ENCODE results near the gene GRIPAP1. TPM values are rescaled to one million over a fixed set of nuclear protein-coding genes. Genes with fewer than 3 reads are reported as not detected.
A peak's percentile ranks its signal among the peaks of the same experiment; 100 is the strongest.

The GRIPAP1 gene, protein sequence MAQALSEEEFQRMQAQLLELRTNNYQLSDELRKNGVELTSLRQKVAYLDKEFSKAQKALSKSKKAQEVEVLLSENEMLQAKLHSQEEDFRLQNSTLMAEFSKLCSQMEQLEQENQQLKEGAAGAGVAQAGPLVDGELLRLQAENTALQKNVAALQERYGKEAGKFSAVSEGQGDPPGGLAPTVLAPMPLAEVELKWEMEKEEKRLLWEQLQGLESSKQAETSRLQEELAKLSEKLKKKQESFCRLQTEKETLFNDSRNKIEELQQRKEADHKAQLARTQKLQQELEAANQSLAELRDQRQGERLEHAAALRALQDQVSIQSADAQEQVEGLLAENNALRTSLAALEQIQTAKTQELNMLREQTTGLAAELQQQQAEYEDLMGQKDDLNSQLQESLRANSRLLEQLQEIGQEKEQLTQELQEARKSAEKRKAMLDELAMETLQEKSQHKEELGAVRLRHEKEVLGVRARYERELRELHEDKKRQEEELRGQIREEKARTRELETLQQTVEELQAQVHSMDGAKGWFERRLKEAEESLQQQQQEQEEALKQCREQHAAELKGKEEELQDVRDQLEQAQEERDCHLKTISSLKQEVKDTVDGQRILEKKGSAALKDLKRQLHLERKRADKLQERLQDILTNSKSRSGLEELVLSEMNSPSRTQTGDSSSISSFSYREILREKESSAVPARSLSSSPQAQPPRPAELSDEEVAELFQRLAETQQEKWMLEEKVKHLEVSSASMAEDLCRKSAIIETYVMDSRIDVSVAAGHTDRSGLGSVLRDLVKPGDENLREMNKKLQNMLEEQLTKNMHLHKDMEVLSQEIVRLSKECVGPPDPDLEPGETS
- 15.0 TPM for total RNA-seq

DNA sequence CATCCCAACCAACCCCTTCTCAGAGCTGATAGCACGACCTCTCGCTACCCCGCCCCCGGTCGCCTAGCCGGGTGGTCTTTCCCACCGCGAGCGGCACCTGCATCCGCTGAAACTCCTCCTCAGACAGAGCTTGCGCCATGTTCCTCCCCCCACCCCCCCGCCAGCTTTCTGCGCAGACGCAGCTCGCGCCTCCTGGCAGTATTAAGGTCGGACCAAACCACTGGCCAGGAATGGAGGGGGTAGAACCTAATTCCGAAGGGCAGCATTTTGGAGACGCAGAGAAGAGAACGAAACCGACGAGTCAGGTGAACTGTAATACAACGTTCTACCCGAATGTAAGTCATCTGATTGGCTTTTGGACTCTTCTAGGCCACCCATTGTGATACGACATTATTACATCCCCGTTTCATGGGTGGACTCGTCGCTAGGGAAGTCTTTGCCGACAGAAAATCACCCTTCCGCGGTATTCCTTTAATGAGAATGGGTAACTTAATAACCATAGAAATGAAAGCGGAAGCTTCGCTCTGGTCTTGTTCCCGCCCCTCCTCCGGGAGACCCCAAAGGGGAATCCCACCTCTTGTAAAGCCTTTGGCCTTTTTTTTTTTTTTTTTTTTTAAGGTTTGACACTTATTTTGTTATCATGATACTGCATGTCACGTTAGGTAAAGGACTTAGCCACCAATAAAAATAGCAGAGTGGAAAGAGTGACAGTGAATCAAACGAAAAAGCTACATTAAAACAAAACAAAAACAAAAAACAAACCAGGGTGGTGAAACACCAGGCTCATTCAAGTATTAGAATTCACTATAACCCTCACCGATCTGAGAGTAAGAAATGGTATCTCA is at the start of gene GRIPAP1:
Gene GRIPAP1, minus strand, starts transcription at position 174 of the 845 bp plus-strand sequence. Its CDS starts 35 bp downstream, at position 139.
- no peaks in the 10 kb centered on the region for H3K27me3 ChIP-seq
- intact Hi-C loops (cut with DNase I) = loop anchor here (1.0 to 2.0 kb wide), 2 partner anchors 41 to 44 kb away; partner anchors contain the start of gene TFE3
- peaks cover 0 to 4% of the 10 kb centered on the region in 2 donors for H3K4me1 ChIP-seq
- DNase-seq (ENCODE audit: low spot score in 2 of 2) = peak; percentile 12 to 83
- peaks cover 0 to 9% of the 10 kb centered on the region in 2 donors for H3K36me3 ChIP-seq
- H3K9me3 ChIP-seq = no peaks in the 10 kb centered on the region
- H3K27ac ChIP-seq = peak within 1 kb of the TSS; percentile 65 to 78
- TF ChIP-seq, protein P1, sequence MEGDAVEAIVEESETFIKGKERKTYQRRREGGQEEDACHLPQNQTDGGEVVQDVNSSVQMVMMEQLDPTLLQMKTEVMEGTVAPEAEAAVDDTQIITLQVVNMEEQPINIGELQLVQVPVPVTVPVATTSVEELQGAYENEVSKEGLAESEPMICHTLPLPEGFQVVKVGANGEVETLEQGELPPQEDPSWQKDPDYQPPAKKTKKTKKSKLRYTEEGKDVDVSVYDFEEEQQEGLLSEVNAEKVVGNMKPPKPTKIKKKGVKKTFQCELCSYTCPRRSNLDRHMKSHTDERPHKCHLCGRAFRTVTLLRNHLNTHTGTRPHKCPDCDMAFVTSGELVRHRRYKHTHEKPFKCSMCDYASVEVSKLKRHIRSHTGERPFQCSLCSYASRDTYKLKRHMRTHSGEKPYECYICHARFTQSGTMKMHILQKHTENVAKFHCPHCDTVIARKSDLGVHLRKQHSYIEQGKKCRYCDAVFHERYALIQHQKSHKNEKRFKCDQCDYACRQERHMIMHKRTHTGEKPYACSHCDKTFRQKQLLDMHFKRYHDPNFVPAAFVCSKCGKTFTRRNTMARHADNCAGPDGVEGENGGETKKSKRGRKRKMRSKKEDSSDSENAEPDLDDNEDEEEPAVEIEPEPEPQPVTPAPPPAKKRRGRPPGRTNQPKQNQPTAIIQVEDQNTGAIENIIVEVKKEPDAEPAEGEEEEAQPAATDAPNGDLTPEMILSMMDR (IDR thresholded peaks at IDR 0.05) = no peak
- H3K4me3 ChIP-seq = peak within 1 kb of the TSS; percentile 59 to 66

DNA sequence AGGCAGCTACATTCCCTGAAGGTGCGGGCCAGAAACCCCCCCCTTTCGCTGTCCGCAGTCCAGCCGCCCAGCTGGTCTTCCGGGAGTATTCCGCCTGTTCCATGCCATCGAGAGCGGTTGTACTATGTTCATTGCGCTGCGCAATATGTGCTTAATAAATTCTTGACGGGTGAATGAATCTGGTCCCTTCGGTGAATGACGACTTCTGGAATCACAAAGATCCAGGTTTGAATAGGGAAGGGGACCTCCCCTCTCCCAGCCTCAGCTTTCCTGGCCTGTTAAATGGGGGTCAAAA is 41.9 kb upstream of the GRIPAP1 start:
- TF ChIP-seq, protein P1 (IDR thresholded peaks at IDR 0.05) = no peak
- intact Hi-C loops (cut with DNase I) = loop anchor here (1.0 to 5.0 kb wide), 9 partner anchors 9 to 242 kb away; partner anchors contain the start of genes GRIPAP1, HDAC6, PIM2 and PQBP1
- no peak for DNase-seq (ENCODE audit: low spot score in 2 of 2)
- no peaks in the 10 kb centered on the region for H3K9me3 ChIP-seq
- peak overlapping the region in 1 of 2 donors; percentile 44 for H3K4me3 ChIP-seq
- peak overlapping the region; percentile 66 to 76 for H3K27ac ChIP-seq
- peaks cover 0 to 3% of the 10 kb centered on the region in 2 donors for H3K4me1 ChIP-seq
- H3K27me3 ChIP-seq = no peaks in the 10 kb centered on the region
- H3K36me3 ChIP-seq = peaks cover 4 to 5% of the 10 kb centered on the region in 2 donors

DNA sequence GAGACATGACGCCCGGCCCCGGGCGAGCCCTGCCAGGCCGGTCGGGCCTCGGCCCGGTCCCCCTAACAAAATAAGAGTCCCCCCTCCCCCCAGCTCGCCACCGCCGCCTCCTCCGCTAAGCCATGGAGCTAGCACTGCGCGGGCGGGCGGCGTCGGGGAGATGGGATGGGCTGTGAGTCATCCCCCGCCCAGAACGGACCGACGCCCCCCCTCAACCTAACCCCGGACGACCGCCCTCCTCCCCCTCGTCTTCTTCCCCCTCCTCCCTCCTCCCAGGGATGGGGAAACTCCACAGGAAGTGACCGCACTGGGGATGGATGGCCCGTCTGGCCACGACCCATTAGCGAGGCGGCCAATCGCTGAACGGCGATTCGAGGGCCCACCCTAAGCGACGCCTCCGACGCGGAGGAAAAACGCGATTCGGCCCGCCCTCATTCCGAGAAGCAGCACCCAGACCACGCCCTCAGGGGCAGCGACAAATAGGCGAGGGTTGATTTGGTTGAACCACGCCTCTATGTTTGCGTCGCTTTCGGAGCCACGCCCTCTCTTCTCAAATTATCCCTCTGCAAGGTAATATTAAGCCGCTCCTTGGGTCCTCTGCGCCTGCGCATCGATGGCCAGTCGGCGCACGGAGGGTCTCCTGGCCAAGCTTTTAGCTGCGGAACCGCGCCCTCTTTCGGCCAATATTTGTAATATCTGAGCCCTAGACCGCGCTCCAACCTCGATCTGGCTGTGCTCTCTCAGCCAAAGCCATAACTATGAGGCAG is 41.3 kb upstream of the GRIPAP1 start, which contains the start of gene TFE3:
Gene TFE3, minus strand, starts transcription at position 138 of the 767 bp plus-strand sequence. Its CDS starts 131 bp downstream, at position 7.
- H3K4me1 ChIP-seq = peaks cover 0 to 3% of the 10 kb centered on the region in 2 donors
- H3K27ac ChIP-seq = peak within 1 kb of the TSS; percentile 95 to 98
- peak; percentile 98 to 99 for DNase-seq (ENCODE audit: low spot score in 2 of 2)
- no peaks in the 10 kb centered on the region for H3K9me3 ChIP-seq
- no peaks in the 10 kb centered on the region for H3K27me3 ChIP-seq
- H3K4me3 ChIP-seq = peak within 1 kb of the TSS; percentile 68 to 73
- TF ChIP-seq, protein P1 (IDR thresholded peaks at IDR 0.05) = peak; percentile 34 to 62 (median 36)
- intact Hi-C loops (cut with DNase I) = loop anchor here (1.0 to 5.0 kb wide), 9 partner anchors 10 to 241 kb away; partner anchors contain the start of genes GRIPAP1, HDAC6, PIM2 and PQBP1
- peaks cover 8 to 10% of the 10 kb centered on the region in 2 donors for H3K36me3 ChIP-seq

DNA sequence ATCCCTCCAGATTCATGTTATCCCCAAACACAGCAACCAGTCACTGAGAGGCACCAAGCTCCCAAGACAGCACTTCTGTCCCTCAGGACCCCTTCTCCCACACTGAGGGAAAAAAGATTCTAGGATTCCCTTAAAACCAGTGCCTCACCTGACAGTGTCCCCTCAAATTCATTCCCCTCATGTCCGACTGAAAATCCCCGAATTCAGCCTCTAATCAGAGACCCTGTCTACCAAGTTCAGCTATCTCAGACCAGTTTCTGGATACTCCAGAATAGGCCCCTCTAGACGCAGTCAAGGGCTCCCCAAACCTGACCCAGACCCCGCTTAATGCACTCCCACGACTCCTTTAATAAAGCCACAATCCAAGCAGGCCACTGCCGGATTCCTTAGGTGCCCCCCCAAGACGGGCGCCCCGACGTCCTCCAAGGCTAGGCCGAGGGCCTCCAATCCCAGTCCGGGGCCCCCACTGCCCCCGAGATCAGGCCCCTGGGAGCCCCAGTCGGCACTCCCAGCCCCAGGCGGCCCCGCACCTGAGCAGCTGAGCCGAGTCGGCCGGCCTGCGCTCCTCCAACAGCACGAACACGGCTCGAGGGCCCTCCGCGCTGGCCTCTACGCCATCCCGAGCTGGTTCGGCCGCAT is 40.6 kb upstream of the GRIPAP1 start:
- H3K27me3 ChIP-seq = no peaks in the 10 kb centered on the region
- peak overlapping the region; percentile 68 to 73 for H3K4me3 ChIP-seq
- intact Hi-C loops (cut with DNase I) = loop anchor here (1.0 to 5.0 kb wide), 9 partner anchors 11 to 240 kb away; partner anchors contain the start of genes GRIPAP1, HDAC6, PIM2 and PQBP1
- DNase-seq (ENCODE audit: low spot score in 2 of 2) = no peak
- peaks cover 12 to 17% of the 10 kb centered on the region in 2 donors for H3K36me3 ChIP-seq
- H3K9me3 ChIP-seq = no peaks in the 10 kb centered on the region
- H3K4me1 ChIP-seq = peaks cover 0 to 3% of the 10 kb centered on the region in 2 donors
- peak overlapping the region; percentile 95 to 98 for H3K27ac ChIP-seq
- TF ChIP-seq, protein P1 (IDR thresholded peaks at IDR 0.05) = no peak

Measured in ascending aorta (tissue), 2 donors.